ENCODE data around the gene ADNP.

The ADNP gene

DNA sequence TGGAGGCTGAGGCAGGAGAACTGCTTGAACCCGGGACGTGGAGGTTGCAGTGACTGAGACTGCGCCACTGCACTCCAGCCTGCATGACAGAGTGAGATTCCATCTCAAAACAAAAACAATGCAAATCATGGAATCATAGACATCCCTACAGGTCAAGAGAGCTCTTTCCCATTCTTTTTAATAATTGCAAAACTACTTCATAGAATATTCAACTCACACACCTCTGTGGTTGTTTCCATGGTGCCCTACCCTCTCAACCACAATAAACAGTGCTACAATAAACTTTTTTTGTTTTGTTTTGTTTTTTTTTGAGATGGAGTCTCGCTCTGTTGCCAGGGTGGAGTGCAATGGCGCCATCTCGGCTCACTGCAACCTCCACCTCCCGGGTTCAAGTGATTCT is 11.8 kb upstream of the ADNP start:
- no peak overlapping the region for H3K4me2 ChIP-seq (ENCODE audit: low read length)
- no peak overlapping the region for H2BK5ac ChIP-seq (ENCODE audit: low read depth, low read length, poor library complexity)
- no peak overlapping the region for H2BK120ac ChIP-seq (ENCODE audit: insufficient read depth, low read length, poor library complexity)
- peak in 1 of 2 donors; percentile 51 for DNase-seq
- H3K14ac ChIP-seq (ENCODE audit: low read length): no peak overlapping the region
- no peak overlapping the region for H2AFZ ChIP-seq (ENCODE audit: insufficient read depth, low read length, poor library complexity)
- H3K4ac ChIP-seq (ENCODE audit: low read depth, low read length): no peak overlapping the region
- no peak overlapping the region for H3K9ac ChIP-seq (ENCODE audit: low read length)
- H2BK12ac ChIP-seq (ENCODE audit: low read length): no peak overlapping the region
- H3K79me1 ChIP-seq (ENCODE audit: low read length): no peaks in the 10 kb centered on the region
- H3K79me2 ChIP-seq (ENCODE audit: control insufficient read depth, insufficient read depth, low read length, poor library complexity): no peaks in the 10 kb centered on the region
- H2AK5ac ChIP-seq (ENCODE audit: low read length): no peak overlapping the region
- H4K8ac ChIP-seq (ENCODE audit: low read depth, low read length): no peak overlapping the region
- H3K23ac ChIP-seq (ENCODE audit: low read length): no peak overlapping the region
- WGBS (ENCODE audit: extremely low coverage, insufficient coverage, insufficient read length): no CpG with 5 or more reads among the region's 7 CpGs
- no peaks in the 10 kb centered on the region for H3K9me3 ChIP-seq (ENCODE audit: insufficient read depth, low read depth, low read length)
- peaks cover 40 to 47% of the 10 kb centered on the region in 2 experiments for H3K36me3 ChIP-seq (ENCODE audit: control insufficient read depth in 1 of 2, insufficient read depth in 2 of 2, low read length in 2 of 2)
- no peak overlapping the region for H4K91ac ChIP-seq (ENCODE audit: low read depth, low read length)
- H3K4me1 ChIP-seq (ENCODE audit: control insufficient read depth in 1 of 2, insufficient read depth in 2 of 2, low read length in 2 of 2): no peaks in the 10 kb centered on the region
- no peak overlapping the region for H3K18ac ChIP-seq (ENCODE audit: low read length)
- H4K12ac ChIP-seq (ENCODE audit: low read depth, low read length): no peak overlapping the region
- H3K4me3 ChIP-seq (ENCODE audit: low read depth, low read length): no peak overlapping the region
- H3K27me3 ChIP-seq (ENCODE audit: insufficient read depth, low read length): no peaks in the 10 kb centered on the region
- H3K27ac ChIP-seq (ENCODE audit: low read depth, low read length): no peak overlapping the region

DNA sequence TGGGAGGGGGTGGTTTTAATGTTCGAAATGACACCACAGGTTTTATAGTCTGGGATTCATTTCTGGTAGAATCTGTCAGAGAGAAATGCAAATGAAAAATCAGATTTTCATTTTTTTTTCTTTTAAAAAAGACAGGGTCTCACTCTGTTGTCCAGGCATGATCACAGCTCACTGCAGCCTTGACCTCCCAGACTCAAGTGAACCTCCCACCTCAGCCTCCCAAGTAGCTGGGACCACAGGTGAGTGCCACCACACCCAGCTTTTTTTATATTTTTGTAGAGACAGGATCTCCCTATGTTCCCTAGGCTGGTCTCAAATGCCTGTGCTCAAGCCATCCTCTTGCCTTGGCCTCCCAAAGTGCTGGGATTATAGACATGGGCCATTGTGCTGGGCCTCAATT is 2.4 kb upstream of the ADNP start:
- peaks cover 16% of the 10 kb centered on the region for H3K79me1 ChIP-seq (ENCODE audit: low read length)
- H3K4ac ChIP-seq (ENCODE audit: low read depth, low read length): no peak overlapping the region
- no peak overlapping the region for H3K4me3 ChIP-seq (ENCODE audit: low read depth, low read length)
- H3K4me2 ChIP-seq (ENCODE audit: low read length): no peak overlapping the region
- H3K36me3 ChIP-seq (ENCODE audit: control insufficient read depth in 1 of 2, insufficient read depth in 2 of 2, low read length in 2 of 2): peaks cover 5 to 7% of the 10 kb centered on the region in 2 experiments
- no CpG with 5 or more reads among the region's 1 CpG for whole genome bisulfite sequencing (ENCODE audit: extremely low coverage, insufficient coverage, insufficient read length)
- no peak overlapping the region for H4K91ac ChIP-seq (ENCODE audit: low read depth, low read length)
- H2BK12ac ChIP-seq (ENCODE audit: low read length): no peak overlapping the region
- H3K79me2 ChIP-seq (ENCODE audit: control insufficient read depth, insufficient read depth, low read length, poor library complexity): peaks cover 15% of the 10 kb centered on the region
- H3K9ac ChIP-seq (ENCODE audit: low read length): no peak overlapping the region
- H2AFZ ChIP-seq (ENCODE audit: insufficient read depth, low read length, poor library complexity): no peak overlapping the region
- peaks cover 3 to 4% of the 10 kb centered on the region in 2 experiments for H3K4me1 ChIP-seq (ENCODE audit: control insufficient read depth in 1 of 2, insufficient read depth in 2 of 2, low read length in 2 of 2)
- H4K8ac ChIP-seq (ENCODE audit: low read depth, low read length): no peak overlapping the region
- H3K14ac ChIP-seq (ENCODE audit: low read length): no peak overlapping the region
- DNase-seq: no peak
- H2BK5ac ChIP-seq (ENCODE audit: low read depth, low read length, poor library complexity): no peak overlapping the region
- H2AK5ac ChIP-seq (ENCODE audit: low read length): no peak overlapping the region
- no peak overlapping the region for H3K23ac ChIP-seq (ENCODE audit: low read length)
- H4K12ac ChIP-seq (ENCODE audit: low read depth, low read length): no peak overlapping the region
- H2BK120ac ChIP-seq (ENCODE audit: insufficient read depth, low read length, poor library complexity): no peak overlapping the region
- H3K27ac ChIP-seq (ENCODE audit: low read depth, low read length): no peak overlapping the region
- H3K27me3 ChIP-seq (ENCODE audit: insufficient read depth, low read length): no peaks in the 10 kb centered on the region
- H3K18ac ChIP-seq (ENCODE audit: low read length): no peak overlapping the region
- no peaks in the 10 kb centered on the region for H3K9me3 ChIP-seq (ENCODE audit: insufficient read depth, low read depth, low read length)

DNA sequence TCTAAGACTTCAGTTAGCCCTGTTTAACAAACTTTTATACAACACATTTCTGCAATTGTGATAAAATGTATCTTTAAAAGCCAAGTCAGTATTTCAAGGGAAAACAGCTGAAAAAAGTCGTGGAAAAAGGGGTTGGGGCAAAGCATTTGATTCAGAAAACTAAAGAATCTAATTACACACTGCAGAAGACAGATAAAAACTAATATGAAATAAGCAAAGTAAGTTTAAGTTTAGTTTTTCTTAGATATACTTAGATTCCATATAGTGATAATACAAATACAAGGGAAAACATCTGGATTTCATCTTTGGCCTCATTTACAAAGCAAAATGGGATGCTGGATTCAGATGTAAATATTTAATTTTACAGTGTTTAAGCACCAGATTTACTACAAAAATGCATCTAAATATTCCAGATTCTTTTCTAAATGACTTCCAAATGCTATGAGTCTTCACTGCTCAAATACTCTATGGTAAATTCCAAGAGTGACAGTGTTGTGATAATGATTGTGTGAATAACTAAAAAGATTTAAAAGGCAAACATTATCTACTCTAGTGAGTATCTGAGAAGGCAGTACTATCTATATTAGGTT is 1.5 kb upstream of the ADNP start:
- Histone ChIP-seq H3K9me3 (ENCODE audit: insufficient read depth, low read depth, low read length) (no peaks in the 10 kb centered on the region), H3K36me3 (ENCODE audit: control insufficient read depth in 1 of 2, insufficient read depth in 2 of 2, low read length in 2 of 2) (peaks cover 8 to 9% of the 10 kb centered on the region in 2 experiments), H2BK120ac (ENCODE audit: insufficient read depth, low read length, poor library complexity) (no peak overlapping the region), H2AK5ac (ENCODE audit: low read length) (no peak overlapping the region), H3K4me3 (ENCODE audit: low read depth, low read length) (no peak overlapping the region), H3K79me2 (ENCODE audit: control insufficient read depth, insufficient read depth, low read length, poor library complexity) (peaks cover 18% of the 10 kb centered on the region), H3K14ac (ENCODE audit: low read length) (no peak overlapping the region), H3K27ac (ENCODE audit: low read depth, low read length) (no peak overlapping the region), H3K4me2 (ENCODE audit: low read length) (no peak overlapping the region), H3K4me1 (ENCODE audit: control insufficient read depth in 1 of 2, insufficient read depth in 2 of 2, low read length in 2 of 2) (peaks cover 7% of the 10 kb centered on the region in 2 experiments), H3K9ac (ENCODE audit: low read length) (no peak overlapping the region), H4K91ac (ENCODE audit: low read depth, low read length) (no peak overlapping the region), H4K8ac (ENCODE audit: low read depth, low read length) (no peak overlapping the region), H2BK12ac (ENCODE audit: low read length) (no peak overlapping the region), H2AFZ (ENCODE audit: insufficient read depth, low read length, poor library complexity) (no peak overlapping the region), H2BK5ac (ENCODE audit: low read depth, low read length, poor library complexity) (no peak overlapping the region), H3K4ac (ENCODE audit: low read depth, low read length) (no peak overlapping the region), H3K79me1 (ENCODE audit: low read length) (peaks cover 16% of the 10 kb centered on the region), H3K18ac (ENCODE audit: low read length) (no peak overlapping the region), H4K12ac (ENCODE audit: low read depth, low read length) (no peak overlapping the region), H3K23ac (ENCODE audit: low read length) (no peak overlapping the region), H3K27me3 (ENCODE audit: insufficient read depth, low read length) (no peaks in the 10 kb centered on the region)
- WGBS (ENCODE audit: extremely low coverage, insufficient coverage, insufficient read length): no CpG with 5 or more reads among the region's 1 CpG
- DNase-seq: no peak

DNA sequence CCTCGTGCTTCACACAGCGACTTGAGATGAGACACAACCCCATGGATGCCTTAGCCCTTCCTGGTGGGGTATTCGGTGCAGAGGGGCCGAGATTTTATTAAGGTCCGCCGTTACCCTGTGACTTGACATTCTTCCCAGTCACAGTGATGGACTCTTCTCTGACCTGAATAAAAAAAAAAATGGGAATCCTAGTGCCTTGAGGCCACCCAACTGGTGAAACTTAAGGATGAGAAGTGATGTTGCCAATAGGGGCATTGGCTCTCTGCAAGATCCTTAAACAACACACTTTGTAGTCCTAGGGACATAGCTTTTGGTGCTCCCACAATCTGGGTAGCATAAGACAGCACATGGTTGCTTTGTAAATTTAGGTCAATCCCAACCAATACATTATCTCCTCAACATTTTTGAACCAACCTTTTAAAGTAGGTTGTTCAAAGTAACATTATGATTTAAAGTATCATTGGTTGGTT is 814 bp upstream of the ADNP start:
- H3K79me1 ChIP-seq (ENCODE audit: low read length): peaks cover 16% of the 10 kb centered on the region
- no peak overlapping the region for H2AK5ac ChIP-seq (ENCODE audit: low read length)
- no peak overlapping the region for H3K9ac ChIP-seq (ENCODE audit: low read length)
- no peak overlapping the region for H3K4me3 ChIP-seq (ENCODE audit: low read depth, low read length)
- H3K23ac ChIP-seq (ENCODE audit: low read length): no peak overlapping the region
- H3K14ac ChIP-seq (ENCODE audit: low read length): peak overlapping the region; percentile 83
- H2BK120ac ChIP-seq (ENCODE audit: insufficient read depth, low read length, poor library complexity): peak overlapping the region; percentile 72
- peaks cover 7% of the 10 kb centered on the region in 2 experiments for H3K4me1 ChIP-seq (ENCODE audit: control insufficient read depth in 1 of 2, insufficient read depth in 2 of 2, low read length in 2 of 2)
- no peaks in the 10 kb centered on the region for H3K9me3 ChIP-seq (ENCODE audit: insufficient read depth, low read depth, low read length)
- WGBS (ENCODE audit: extremely low coverage, insufficient coverage, insufficient read length): no CpG with 5 or more reads among the region's 6 CpGs
- H2BK5ac ChIP-seq (ENCODE audit: low read depth, low read length, poor library complexity): peak overlapping the region; percentile 50
- H4K91ac ChIP-seq (ENCODE audit: low read depth, low read length): peak overlapping the region; percentile 100
- peak overlapping the region; percentile 95 for H3K27ac ChIP-seq (ENCODE audit: low read depth, low read length)
- H4K12ac ChIP-seq (ENCODE audit: low read depth, low read length): peak overlapping the region; percentile 90
- peak overlapping the region; percentile 96 for H4K8ac ChIP-seq (ENCODE audit: low read depth, low read length)
- no peaks in the 10 kb centered on the region for H3K27me3 ChIP-seq (ENCODE audit: insufficient read depth, low read length)
- H3K18ac ChIP-seq (ENCODE audit: low read length): peak overlapping the region; percentile 93
- peaks cover 19% of the 10 kb centered on the region for H3K79me2 ChIP-seq (ENCODE audit: control insufficient read depth, insufficient read depth, low read length, poor library complexity)
- DNase-seq: no peak
- peak overlapping the region; percentile 83 for H3K4ac ChIP-seq (ENCODE audit: low read depth, low read length)
- H3K4me2 ChIP-seq (ENCODE audit: low read length): peak overlapping the region; percentile 76
- no peak overlapping the region for H2BK12ac ChIP-seq (ENCODE audit: low read length)
- H2AFZ ChIP-seq (ENCODE audit: insufficient read depth, low read length, poor library complexity): peak overlapping the region; percentile 69
- H3K36me3 ChIP-seq (ENCODE audit: control insufficient read depth in 1 of 2, insufficient read depth in 2 of 2, low read length in 2 of 2): peaks cover 5 to 6% of the 10 kb centered on the region in 2 experiments

Measured in trophoblast cell (in vitro differentiated cells and primary cell).